ENCODE measurements around the gene MRPL53. TPM values are rescaled to one million over a fixed set of nuclear protein-coding genes. Genes with fewer than 3 reads are reported as not detected.

Gene MRPL53
- total and polyA plus RNA-seq, 2 of the 8 experiments (the other 6 are each of a cell fraction or from before 2014, with no cell fraction given), result 36.6 to 46.3 TPM

GRCh38 chr2:74497777-74498499 is 25.5 kb upstream of the MRPL53 start (continued):
- TF ChIP-seq RNF2 (IDR thresholded peaks at IDR 0.05; ENCODE audit: borderline replicate concordance, low read depth, low read length, missing control alignments, poor library complexity, severe bottlenecking), result peak; percentile 63
- TF ChIP-seq EZH2 (IDR thresholded peaks at IDR 0.05; ENCODE audit: low read depth, low read length, severe bottlenecking), result peak; percentile 1
- no peak for TF ChIP-seq USF2 (IDR thresholded peaks at IDR 0.05; ENCODE audit: low read length)
- no peak for TF ChIP-seq HDAC2 (IDR thresholded peaks at IDR 0.05; ENCODE audit: borderline replicate concordance in 1 of 2, low read depth in 2 of 2, low read length in 2 of 2)
- TF ChIP-seq CBX5 (IDR thresholded peaks at IDR 0.05; ENCODE audit: low read depth, low read length), result no peak
- no peak for TF ChIP-seq POU5F1 (IDR thresholded peaks at IDR 0.05; ENCODE audit: low read depth, low read length)
- TF ChIP-seq POLR2A (IDR thresholded peaks at IDR 0.05; ENCODE audit: control extremely low read depth in 1 of 2, low read depth in 2 of 2, low read length in 2 of 2), result no peak
- TF ChIP-seq BRCA1 (IDR thresholded peaks at IDR 0.05; ENCODE audit: low read depth, low read length), result no peak
- TF ChIP-seq ASH2L (IDR thresholded peaks at IDR 0.05; ENCODE audit: low read length), result peak; percentile 64
- TF ChIP-seq JUND (IDR thresholded peaks at IDR 0.05; ENCODE audit: low read length), result no peak
